ENCODE results near the gene CAMK1D.
"Not testable (repeated sequence)": the region's sequence is repeated elsewhere in the genome, so short reads cannot be mapped to it uniquely, and the experiment has no call there.

The CAMK1D gene

DNA sequence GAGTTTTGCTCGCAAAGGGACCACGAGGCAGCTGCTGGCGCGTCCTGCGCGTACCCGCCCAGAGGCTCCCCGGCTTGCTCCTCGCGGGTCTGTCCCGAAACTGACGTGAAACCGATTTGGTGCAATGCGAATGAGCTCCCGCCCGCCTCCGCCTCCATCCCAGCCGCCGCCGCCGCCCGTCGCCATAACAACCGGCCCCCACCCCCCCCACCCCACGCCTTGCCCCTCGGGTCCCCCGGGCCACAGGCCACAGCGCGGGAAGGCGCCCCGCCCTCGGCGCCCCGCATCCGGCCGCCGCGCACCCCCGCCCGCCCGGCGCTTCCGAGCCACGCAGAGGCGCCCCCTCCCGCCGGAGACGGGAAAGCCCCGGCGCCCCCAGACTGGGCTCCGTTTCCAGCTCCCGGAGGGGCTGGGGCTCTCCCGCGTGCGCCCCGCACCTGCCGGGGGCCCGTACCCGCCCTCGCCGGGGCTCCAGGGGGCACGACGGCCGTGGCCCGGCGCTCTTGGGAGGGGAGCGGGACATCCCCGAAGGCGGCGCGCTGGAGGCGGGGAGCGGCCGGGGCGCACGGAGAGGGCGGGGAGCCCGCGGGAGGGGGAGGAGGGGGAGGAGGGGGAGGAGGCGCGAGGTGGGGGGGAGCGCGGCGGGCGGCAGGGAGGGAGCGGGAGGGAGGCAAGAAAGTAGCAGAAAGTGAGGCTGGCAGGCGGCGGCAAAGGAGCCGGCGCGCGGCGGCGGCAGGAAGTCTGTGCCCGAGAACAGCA, at the start of gene CAMK1D:
CAMK1D (plus strand) TSS at position 678 of the 759 bp plus-strand sequence.
- DNase-seq = peak; percentile 95

DNA sequence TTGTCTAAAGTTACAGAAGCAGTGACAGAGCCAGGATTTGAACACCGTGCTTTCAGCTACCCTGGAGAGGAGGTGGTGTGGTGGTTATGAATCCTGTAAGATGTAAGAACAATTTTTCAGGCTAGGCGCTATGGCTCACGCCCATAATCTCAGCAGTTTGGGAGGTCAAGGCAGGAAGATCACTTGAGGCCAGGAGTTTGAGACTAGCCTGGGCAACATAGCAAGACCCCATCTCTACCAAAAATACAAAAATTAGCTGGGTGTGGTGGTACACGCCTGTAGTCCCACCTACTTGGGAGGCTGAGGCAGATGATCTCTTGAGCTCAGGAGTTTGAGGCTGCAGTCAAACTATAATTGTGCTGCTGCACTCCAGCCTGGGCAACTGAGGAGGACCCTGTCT, 48.3 kb upstream of the CAMK1D start:
- not testable (repeated sequence) for DNase-seq

DNA sequence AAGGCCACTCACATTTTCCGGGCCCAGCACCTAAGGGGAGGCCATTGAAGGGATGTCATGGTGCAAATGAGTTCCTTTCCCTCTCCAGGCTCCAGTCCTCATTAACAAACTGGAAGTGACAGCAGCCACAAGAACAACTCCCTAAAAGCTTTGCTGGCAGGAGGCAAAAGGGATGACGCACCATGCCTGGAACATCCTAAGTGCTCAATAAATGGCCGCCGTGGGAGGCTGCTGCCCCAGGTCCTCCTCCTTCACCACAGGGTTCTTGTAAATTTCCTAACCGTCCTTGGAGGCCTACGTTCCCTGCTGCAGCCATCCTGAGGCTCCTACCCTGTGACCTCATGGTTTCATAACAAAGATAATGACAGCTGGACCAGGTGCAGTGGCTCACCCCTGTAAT, 41.3 kb upstream of the CAMK1D start:
- DNase-seq = no peak

DNA sequence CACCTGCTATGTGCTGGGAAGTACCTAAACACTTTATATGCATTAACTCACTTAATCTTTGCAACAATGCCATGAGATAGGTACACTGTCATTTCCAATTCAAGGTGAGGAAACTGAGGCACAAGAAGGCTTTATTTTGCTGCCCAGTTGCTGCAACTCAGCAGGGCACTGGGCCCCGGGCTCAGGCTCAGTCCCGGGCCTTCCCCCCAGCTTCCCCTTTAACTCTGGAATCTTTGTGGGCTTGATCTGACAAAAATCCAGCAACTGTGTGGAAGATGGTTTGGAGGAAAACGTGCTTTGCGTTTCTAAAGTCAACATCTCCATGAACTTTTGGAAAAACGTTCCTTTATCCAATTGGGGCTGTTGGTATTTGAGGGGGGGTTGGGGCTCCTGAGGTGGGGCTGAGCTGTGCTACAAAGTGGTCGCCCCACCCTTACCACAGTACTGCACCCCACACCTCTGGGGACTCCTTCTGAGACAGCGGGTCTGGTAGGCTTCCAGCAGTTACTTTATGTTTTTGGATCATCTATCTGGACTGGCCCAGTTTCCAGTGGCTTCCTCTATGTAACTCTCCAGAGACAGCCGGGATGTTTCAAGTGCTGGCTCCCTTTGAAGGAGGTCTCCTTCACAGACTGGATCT, 40.5 kb upstream of the CAMK1D start:
- DNase-seq = no peak

DNA sequence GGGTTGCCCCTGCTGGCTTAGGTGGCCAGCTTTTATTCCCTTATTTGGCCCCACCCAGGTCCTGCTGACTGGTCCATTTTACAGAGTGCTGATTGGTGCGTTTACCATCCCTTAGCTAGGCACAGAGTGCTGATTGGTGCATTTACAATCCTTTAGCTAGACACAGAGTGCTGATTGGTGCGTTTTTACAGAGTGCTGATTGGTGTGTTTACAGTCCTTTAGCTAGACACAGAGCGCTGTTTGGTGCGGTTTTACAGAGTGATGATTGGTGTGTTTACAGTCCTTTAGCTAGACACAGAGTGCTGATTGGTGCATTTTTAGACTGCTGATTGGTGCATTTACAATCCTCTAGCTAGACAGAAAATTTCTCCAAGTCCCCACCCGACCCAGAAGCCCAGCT, 39.6 kb upstream of the CAMK1D start:
- DNase-seq = not testable (repeated sequence)

DNA sequence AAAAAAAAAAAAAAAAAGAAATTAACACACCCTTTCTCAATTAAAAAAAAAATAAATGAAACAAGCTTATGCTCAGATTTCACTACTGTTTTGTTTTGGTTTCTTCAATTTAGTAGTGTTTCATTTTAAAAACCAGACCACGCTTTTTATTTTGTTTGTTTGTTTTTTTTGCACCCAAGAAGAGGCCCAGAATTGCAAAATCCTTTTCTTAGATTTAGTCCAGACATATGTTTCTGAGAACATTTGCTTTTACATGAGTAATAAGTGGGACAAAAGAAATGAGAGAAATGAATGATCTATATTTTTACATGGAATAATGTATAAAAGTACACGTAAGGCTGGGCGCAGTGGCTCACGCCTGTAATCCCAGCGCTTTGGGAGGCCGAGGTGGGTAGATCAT, 34.5 kb upstream of the CAMK1D start:
- no peak for DNase-seq

DNA sequence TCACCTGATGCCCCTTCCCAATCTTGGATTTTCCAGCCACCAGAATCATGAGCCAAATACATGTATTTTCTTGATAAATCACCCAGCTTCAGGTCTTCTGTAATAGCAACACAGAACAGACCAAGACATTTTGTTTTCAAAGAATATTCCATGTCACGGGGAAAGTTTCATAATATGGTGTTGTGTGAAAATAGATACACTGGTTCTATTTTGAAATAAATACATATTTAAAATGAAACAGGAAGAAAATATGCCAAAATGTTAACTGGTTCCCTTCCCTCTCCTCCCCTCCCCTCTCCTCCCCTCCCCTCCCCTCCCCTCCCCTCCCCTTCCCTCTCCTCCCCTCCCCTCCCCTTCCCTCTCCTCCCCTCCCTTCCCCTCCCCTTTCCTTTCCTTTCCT, 30.3 kb upstream of the CAMK1D start:
- DNase-seq = no peak

DNA sequence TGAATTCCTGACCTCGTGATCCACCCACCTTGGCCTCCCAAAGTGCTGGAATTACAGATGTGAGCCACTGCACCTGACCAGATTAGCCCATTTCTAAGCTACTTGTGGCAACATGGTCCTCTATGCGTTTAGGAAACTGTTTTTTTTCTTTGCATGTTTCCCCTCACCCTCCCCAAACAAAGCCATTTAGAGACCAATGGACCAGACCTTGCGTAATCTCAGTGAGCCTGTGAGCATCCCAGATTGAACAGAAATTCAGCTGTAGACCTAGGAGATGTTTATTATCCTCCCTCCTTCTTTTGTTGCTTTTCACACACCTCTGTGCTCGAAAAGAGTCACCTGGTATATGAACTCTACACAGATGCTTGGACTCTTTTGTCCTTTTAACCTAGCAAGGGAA, 28.5 kb upstream of the CAMK1D start:
- DNase-seq = no peak

DNA sequence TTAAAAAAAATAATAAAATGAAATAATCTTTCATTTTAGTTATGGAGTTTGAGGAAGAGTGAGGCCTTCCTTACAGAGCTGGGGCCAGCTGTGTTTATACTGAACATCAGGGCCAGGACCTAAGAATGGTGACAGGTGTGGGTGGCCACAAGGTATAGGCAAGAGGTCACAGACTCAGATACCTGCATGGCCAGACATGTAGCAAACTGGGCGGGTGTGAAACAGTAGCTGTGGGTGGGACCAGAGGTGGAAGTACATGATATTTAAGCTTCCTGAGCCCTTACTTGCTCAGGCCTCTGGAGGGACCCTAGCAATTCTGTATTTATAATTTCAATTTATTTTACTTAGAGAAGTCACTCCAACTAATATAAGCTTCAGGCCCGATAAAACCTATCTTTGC, 27.7 kb upstream of the CAMK1D start:
- DNase-seq = no peak

DNA sequence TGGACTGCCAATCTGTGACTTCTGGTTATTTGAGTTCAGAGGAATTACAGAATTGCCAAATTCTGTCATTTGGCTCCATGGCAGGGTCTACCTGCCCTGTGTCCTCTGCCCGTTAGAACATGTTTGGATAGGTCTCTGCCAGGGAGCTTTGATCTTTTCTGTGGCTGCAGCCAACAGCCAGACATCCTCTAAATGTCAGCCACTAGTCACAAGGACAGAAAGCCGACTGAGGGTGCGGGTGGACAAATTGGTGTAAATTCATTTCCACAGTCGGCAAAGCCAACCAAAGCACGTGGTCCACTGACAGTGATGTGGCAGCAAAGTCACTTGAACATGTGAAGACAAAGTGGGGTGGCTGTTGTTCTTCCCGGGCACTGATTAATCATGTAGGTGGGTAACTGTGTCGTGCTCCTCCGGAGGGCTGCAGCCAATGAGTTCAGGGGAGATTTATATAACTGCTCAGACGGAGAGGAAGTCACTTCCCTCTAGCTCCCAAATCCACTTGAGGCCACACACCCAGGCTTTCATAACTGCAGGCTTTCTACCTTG, 26.7 kb upstream of the CAMK1D start:
- DNase-seq = peak; percentile 20

DNA sequence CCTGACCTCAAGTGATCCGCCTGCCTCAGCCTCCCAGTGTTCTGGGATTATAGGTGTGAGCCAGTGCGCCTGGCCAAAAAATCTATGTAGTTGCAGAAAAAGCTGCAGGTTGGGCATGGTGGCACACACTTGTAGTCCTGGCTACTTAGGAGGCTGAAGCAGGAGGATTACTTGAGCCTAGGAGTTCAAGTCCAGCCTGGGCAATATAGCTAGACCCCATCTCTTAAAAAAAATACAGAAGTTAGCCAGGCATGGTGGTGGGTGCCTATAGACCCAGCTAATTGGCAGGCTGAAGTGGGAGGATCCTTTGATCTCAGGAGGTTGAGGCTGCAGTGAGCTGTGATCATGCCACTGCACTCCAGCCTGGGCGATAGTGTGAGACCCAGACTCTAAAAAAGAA, 24.8 kb upstream of the CAMK1D start:
- no peak for DNase-seq

DNA sequence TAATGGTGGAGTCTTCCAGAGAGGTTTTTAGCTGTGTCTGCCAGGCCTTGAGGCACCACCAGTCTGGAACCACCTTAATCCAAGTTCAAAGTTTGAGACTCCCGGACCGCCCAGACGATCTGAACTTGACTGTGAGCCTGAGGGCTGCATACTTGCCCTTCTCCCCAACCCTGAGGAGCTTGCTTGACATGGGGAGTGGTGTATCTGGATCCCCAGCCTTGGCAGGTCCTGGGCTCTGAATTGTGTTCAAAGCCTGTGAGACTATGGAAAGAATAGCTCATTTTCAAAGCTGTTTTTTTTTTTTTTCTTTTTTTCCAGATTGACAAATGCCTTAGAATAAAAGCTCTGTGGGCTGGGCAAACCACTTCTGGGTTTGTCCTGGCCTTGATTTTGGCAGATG, 22.3 kb upstream of the CAMK1D start:
- DNase-seq = no peak

DNA sequence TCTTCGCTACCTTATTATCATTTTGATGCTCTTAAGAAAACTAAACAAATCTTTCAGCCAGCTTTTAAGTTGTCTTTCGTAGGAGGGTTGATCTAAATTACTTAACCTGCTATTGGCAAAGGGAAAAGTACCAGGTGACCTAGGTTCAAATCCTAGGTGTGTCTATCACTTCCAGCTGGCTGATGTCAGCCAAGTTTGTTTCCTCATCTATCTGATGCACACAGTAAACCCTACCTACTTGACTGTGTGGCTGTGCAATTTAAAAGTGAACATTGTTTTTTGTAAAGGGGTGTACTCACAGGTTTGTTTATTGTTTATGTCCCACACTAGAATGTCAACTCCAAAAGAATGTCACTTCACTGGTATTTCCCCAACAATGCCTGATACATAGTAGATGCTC, 21.9 kb upstream of the CAMK1D start:
- no peak for DNase-seq

DNA sequence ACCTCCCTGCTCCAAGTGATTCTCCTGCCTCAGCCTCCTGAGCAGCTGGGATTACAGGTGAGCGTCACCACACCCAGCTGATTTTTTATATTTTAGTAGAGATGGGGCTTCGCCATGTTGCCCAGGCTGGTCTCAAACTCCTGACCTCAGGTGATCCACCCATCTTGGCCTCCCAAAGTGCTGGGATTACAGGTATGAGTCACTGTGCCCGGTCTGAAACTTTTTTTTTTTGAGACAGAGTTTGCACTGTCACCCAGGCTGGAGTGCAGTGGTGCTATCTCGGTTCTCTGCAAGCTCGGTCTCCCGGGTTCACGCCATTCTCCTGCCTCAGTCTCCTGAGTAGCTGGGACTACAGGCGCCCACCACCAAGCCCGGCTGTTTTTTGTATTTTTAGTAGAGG, 21.0 kb upstream of the CAMK1D start:
- not testable (repeated sequence) for DNase-seq

DNA sequence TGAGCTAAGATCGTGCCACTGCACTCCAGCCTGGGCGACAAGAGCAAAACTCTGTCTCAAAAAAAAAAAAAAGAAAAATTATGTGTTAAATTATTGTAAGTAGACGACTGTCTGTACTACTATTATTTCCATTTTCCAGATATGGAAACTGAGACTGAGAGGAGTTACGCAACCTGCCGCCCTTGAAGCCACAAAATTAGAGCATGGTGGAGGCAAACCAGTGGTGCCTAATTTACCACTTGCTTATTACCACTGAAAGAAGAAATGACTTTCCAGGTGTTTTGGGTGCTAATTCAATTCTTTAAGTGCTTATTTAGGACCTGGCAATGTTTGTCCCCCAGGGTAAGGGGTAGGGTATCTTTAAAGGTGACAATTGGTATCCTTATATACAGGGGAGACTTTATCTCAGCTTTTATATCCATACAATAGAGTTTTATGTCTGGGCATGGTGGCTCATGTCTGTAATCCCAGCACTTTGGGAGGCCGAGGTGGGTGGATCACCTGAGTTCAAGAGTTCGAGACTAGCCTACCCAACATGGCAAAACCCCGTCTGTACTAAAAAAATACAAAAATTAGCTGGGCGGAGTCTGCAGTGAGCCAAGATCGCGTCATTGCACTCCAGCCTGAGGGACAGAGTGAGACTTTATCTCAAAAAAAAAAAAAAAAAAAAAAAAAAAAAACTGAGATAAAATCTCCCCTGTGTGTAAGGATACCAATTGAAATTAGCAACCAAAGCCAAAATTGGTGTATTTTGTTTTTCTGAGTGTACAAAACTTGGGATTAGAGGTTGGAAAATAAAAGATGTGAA, 16.6 kb upstream of the CAMK1D start:
- DNase-seq = peak; percentile 47

DNA sequence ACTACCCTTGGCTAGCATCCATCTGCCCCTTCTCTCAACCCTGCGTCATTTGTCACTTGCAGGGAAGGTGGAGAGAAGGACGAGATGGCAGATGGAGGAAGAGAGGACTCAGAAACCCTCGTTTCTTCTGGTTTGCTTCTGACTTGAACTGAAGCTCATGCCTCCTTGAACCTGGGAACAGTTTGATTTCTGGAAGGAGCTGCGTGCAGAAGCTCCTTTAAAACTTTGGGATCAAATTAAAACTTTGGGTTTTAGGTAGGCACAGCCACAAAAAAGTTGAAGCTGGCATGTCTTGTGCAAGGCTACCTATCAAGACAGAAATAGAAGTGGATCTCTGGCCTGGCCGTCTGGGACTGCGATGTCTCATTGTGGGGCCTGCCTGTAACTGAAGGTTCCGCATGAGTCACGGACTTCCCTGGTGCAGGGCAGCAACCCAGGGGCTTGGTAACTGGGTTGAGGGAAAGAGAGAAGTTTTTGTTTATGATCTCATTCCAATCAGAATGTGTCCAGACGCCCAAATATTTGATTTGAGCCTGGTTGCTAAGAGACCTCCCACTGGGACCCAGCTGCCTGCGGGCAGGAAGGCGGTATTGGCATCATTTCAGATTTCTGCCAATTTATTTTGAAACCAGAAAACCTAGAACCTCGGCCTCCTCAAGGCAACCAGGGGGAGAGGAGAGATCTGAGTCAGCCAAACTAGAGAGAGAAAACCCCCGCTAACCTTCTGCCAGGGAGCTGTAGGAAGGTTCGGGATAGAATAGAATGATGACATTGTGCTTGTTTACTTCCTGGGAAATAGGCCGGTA, 15.8 kb upstream of the CAMK1D start:
- DNase-seq = peak; percentile 75

DNA sequence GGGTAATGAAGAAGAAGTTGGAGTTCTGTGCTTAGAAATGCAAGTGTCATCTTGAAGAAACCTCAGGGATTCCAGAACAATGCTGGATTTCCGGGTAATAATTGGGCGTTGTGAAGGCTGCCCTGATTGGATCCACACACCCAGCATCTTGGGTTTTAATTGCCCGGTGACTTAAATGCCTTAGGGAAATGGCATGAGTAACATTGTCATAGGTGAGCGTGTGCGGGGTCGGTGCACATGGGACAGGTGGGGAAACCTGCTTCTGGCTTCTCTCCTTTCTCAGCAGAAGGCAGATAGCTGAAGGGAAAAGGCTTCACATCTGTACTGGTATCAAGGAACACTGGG, 15.2 kb upstream of the CAMK1D start:
- DNase-seq = no peak

DNA sequence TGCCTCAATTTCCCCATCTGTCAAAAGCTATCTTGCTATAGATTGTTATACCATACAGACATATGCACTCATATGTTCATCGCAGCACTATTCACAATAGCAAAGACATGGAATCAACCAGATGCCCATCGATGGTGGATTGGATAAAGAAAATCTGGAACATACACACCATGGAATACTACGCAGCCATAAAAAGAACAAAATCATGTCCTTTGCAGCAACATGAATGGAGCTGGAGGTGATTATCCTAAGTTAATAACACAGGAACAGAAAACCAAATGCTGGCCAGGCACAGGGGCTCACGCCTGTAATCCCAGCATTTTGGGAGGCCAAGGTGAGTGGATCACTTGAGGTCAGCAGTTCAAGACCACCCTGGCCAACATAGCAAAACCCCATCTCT, 14.2 kb upstream of the CAMK1D start:
- DNase-seq = not testable (repeated sequence)

DNA sequence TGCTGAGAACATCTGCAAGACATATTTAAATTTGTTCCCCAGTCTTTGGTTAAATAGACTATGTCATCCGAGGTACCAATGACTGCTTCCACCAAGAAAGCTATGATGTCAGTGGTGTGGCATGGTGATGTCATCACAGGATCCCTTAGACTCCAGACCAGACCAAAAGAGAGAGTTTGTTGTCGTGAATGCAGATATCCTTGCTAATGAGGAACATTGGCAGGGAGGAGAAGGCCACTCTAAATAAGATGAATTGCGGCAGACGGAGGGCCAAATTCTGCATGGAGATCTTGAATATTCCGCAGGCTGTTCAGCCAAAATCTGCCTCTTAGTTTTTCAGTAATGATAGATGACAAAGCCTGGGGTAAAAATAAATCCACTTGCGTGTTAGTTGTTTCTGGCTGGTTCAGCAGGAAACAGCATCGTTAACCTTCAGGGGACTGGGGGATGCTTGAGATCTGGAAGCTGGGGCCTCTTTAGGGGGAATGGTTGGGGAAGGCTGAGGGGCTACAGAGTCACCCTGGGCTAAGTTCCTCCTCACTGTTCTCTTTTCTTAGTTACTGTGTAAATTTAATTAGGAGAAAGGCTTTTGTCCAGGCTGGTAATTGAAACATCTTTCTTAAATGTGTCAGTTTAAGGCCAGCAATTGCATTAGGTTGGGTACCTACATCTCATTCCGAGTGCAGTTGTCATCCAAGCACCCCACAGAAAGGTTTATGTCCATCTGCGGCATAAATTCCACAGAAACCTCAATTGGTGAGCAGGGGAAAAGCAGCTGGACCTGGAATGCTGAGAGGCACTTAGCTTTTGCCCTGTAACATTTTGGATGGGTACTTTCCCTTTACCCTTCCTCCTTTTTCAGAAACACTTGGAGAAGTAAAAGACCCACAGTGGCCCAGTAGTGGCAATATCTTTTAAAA, 11.6 kb upstream of the CAMK1D start:
- no peak for DNase-seq

DNA sequence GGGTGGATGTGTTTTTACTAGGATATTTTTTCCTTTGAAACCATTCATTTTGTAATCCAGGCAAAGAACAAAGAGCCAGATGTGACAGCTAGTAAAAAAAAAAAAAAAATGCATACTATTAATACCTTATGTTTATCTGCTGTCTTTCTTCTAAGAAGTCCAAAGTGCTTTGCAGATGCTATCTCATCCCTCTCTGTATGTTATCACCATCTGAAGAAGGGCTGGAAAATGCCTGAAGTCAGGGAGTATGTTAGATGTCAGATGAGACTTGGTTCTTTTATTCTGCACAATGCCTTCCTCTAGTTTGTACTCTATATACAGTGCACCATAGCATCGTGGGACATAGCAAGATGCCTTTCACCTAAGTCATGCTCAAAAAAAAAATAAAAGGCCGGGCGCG, 10.4 kb upstream of the CAMK1D start:
- no peak for DNase-seq

DNA sequence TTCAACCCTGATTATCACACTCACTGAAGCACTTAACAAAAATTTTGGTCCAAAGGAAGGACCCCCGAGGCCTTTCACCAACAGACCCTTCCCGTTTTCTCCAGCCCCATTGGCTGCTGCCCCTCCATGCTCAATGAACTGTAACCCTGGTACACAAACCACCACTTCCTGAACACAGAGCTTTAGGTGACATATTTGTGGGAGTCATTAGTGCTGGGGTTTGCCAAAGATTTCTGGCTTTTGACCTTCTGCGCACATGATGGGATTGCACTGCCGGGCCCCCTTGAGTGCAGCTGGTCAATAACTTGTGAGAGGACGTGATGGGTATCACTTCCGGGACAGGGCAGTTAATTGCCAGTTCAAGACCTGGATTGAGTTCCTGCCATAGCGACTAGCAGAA, 9.0 kb upstream of the CAMK1D start:
- DNase-seq = no peak

DNA sequence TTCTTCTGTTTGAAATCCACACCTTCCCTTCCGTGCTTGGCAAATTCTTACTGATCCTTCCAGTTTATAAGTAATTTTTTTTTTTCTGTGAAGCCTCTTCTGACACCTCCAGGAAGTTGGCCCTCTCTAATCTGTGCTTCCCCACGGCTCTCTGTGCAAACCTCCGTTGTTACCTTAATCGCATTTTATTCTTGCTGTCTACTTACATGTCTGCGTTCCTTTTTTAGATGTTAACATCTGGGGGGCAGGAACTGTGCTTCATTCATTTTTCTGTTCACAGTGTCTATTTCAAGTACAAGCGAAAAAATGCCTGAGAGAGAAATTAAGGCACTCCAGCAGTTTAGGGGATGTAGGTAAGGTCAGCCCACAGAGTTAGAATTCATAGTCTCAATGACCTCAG, 8.4 kb upstream of the CAMK1D start:
- no peak for DNase-seq

All from hematopoietic multipotent progenitor cell treated with erythropoietin and hydrocortisone succinate and interleukin-3 and kit ligand, for 4 days (in vitro differentiated cells).